Neural progenitor cell (in vitro differentiated cells): ENCODE results near the gene RPS6KB1.

ENCODE experiments used
- CTCF ChIP-seq: fragments of 200-600 bp; sonication (generic); IDR thresholded peaks from 2 replicates; pipeline ENCODE4 v1.5.1; 2017; ENCODE audit warnings: antibody characterized with exemption, mild to moderate bottlenecking
- EZH2 ChIP-seq: fragments of 200-600 bp; sonication (generic); IDR thresholded peaks from 2 replicates; pipeline ENCODE4 v1.6.1; 2017; ENCODE audit warnings: antibody characterized with exemption, mild to moderate bottlenecking, moderate library complexity

- TF ChIP-seq CTCF (no peak), EZH2 (no peak)
Observed at GRCh38 chr17:59858932-59859331, 34.0 kb upstream of the RPS6KB1 start.
